Measurements from ENCODE around the gene SLC8A3. TPM values are rescaled to one million over a fixed set of nuclear protein-coding genes. Genes with fewer than 3 reads are reported as not detected.

Gene SLC8A3
- total RNA-seq, 1 donor from 2014 or later, result 1.5 TPM

- no peak for DNase-seq (ENCODE audit: low spot score)
These were observed 192.5 kb downstream of the SLC8A3 start for GRCh38 chr14:69996216-69996615.

Other genes with a start within 250 kb of the SLC8A3 start
- 61.4 TPM for gene COX16, start 170.7 kb upstream of the SLC8A3 start, total RNA-seq
- 64.2 TPM for gene SYNJ2BP, start 228.1 kb upstream of the SLC8A3 start, total RNA-seq